ENCODE measurements around the gene LCLAT1.

Gene LCLAT1

GRCh38 chr2:30656079-30656478, 209.0 kb downstream of the LCLAT1 start:
- H3K36me3 ChIP-seq (ENCODE audit: insufficient read depth, insufficient read length, low read length) = no peaks in the 10 kb centered on the region
- no peak for TF ChIP-seq YY1 (IDR thresholded peaks at IDR 0.05; ENCODE audit: insufficient read depth, insufficient read length)
- TF ChIP-seq SUZ12 (IDR thresholded peaks at IDR 0.05; ENCODE audit: extremely low read depth, insufficient read depth, insufficient read length) = no peak
- TF ChIP-seq ZNF274 (IDR thresholded peaks at IDR 0.05; ENCODE audit: low read depth, low read length) = no peak
- peaks cover 16% of the 10 kb centered on the region for H3K27me3 ChIP-seq (ENCODE audit: insufficient read depth, insufficient read length)
- no peak for DNase-seq (ENCODE audit: low read depth, low spot score)
- H3K4me3 ChIP-seq (ENCODE audit: insufficient read length, low read depth) = no peak overlapping the region
- H3K9ac ChIP-seq (ENCODE audit: insufficient read length, low read depth) = no peak overlapping the region
- H3K4me1 ChIP-seq (ENCODE audit: insufficient read depth, insufficient read length) = peaks cover 3% of the 10 kb centered on the region
- no peaks in the 10 kb centered on the region for H3K9me3 ChIP-seq (ENCODE audit: insufficient read depth, low read length)

- Histone ChIP-seq H3K4me1 (ENCODE audit: insufficient read depth, insufficient read length) (peaks cover 4% of the 10 kb centered on the region), H3K9ac (ENCODE audit: insufficient read length, low read depth) (no peak overlapping the region), H3K4me3 (ENCODE audit: insufficient read length, low read depth) (no peak overlapping the region), H3K27me3 (ENCODE audit: insufficient read depth, insufficient read length) (no peaks in the 10 kb centered on the region), H3K9me3 (ENCODE audit: insufficient read depth, low read length) (peaks cover 10% of the 10 kb centered on the region), H3K36me3 (ENCODE audit: insufficient read depth, insufficient read length, low read length) (no peaks in the 10 kb centered on the region)
- no peak for DNase-seq (ENCODE audit: low read depth, low spot score)
- TF ChIP-seq YY1 (IDR thresholded peaks at IDR 0.05; ENCODE audit: insufficient read depth, insufficient read length) (no peak), SUZ12 (IDR thresholded peaks at IDR 0.05; ENCODE audit: extremely low read depth, insufficient read depth, insufficient read length) (no peak), ZNF274 (IDR thresholded peaks at IDR 0.05; ENCODE audit: low read depth, low read length) (no peak)
These were observed 214.4 kb downstream of the LCLAT1 start for GRCh38 chr2:30661173-30662107.

GRCh38 chr2:30662268-30663131, 215.5 kb downstream of the LCLAT1 start:
- TF ChIP-seq ZNF274 (IDR thresholded peaks at IDR 0.05; ENCODE audit: low read depth, low read length) = no peak
- TF ChIP-seq SUZ12 (IDR thresholded peaks at IDR 0.05; ENCODE audit: extremely low read depth, insufficient read depth, insufficient read length) = no peak
- no peak for TF ChIP-seq YY1 (IDR thresholded peaks at IDR 0.05; ENCODE audit: insufficient read depth, insufficient read length)
- DNase-seq (ENCODE audit: low read depth, low spot score) = no peak
- Histone ChIP-seq H3K4me1 (ENCODE audit: insufficient read depth, insufficient read length) (peaks cover 4% of the 10 kb centered on the region), H3K9ac (ENCODE audit: insufficient read length, low read depth) (no peak overlapping the region), H3K36me3 (ENCODE audit: insufficient read depth, insufficient read length, low read length) (no peaks in the 10 kb centered on the region), H3K27me3 (ENCODE audit: insufficient read depth, insufficient read length) (no peaks in the 10 kb centered on the region), H3K4me3 (ENCODE audit: insufficient read length, low read depth) (no peak overlapping the region), H3K9me3 (ENCODE audit: insufficient read depth, low read length) (peaks cover 16% of the 10 kb centered on the region)

- Histone ChIP-seq H3K4me3 (ENCODE audit: insufficient read length, low read depth) (no peak overlapping the region), H3K9ac (ENCODE audit: insufficient read length, low read depth) (no peak overlapping the region), H3K9me3 (ENCODE audit: insufficient read depth, low read length) (peaks cover 16% of the 10 kb centered on the region), H3K27me3 (ENCODE audit: insufficient read depth, insufficient read length) (no peaks in the 10 kb centered on the region), H3K36me3 (ENCODE audit: insufficient read depth, insufficient read length, low read length) (no peaks in the 10 kb centered on the region), H3K4me1 (ENCODE audit: insufficient read depth, insufficient read length) (peaks cover 4% of the 10 kb centered on the region)
- TF ChIP-seq YY1 (IDR thresholded peaks at IDR 0.05; ENCODE audit: insufficient read depth, insufficient read length) (no peak), ZNF274 (IDR thresholded peaks at IDR 0.05; ENCODE audit: low read depth, low read length) (no peak), SUZ12 (IDR thresholded peaks at IDR 0.05; ENCODE audit: extremely low read depth, insufficient read depth, insufficient read length) (no peak)
- DNase-seq (ENCODE audit: low read depth, low spot score) = no peak
These were observed 216.3 kb downstream of the LCLAT1 start for GRCh38 chr2:30663321-30663720.

- Histone ChIP-seq H3K27me3 (ENCODE audit: insufficient read depth, insufficient read length) (no peaks in the 10 kb centered on the region), H3K9ac (ENCODE audit: insufficient read length, low read depth) (no peak overlapping the region), H3K4me3 (ENCODE audit: insufficient read length, low read depth) (no peak overlapping the region), H3K36me3 (ENCODE audit: insufficient read depth, insufficient read length, low read length) (no peaks in the 10 kb centered on the region), H3K9me3 (ENCODE audit: insufficient read depth, low read length) (peaks cover 16% of the 10 kb centered on the region), H3K4me1 (ENCODE audit: insufficient read depth, insufficient read length) (peaks cover 4% of the 10 kb centered on the region)
- DNase-seq (ENCODE audit: low read depth, low spot score) = no peak
- TF ChIP-seq ZNF274 (IDR thresholded peaks at IDR 0.05; ENCODE audit: low read depth, low read length) (no peak), YY1 (IDR thresholded peaks at IDR 0.05; ENCODE audit: insufficient read depth, insufficient read length) (no peak), SUZ12 (IDR thresholded peaks at IDR 0.05; ENCODE audit: extremely low read depth, insufficient read depth, insufficient read length) (no peak)
These were observed 216.8 kb downstream of the LCLAT1 start for GRCh38 chr2:30663806-30664205.

GRCh38 chr2:30664761-30665358, 217.8 kb downstream of the LCLAT1 start:
- no peak for TF ChIP-seq ZNF274 (IDR thresholded peaks at IDR 0.05; ENCODE audit: low read depth, low read length)
- TF ChIP-seq YY1 (IDR thresholded peaks at IDR 0.05; ENCODE audit: insufficient read depth, insufficient read length) = no peak
- TF ChIP-seq SUZ12 (IDR thresholded peaks at IDR 0.05; ENCODE audit: extremely low read depth, insufficient read depth, insufficient read length) = no peak
- H3K4me1 ChIP-seq (ENCODE audit: insufficient read depth, insufficient read length) = peaks cover 4% of the 10 kb centered on the region
- peak; percentile 38 for DNase-seq (ENCODE audit: low read depth, low spot score)
- no peaks in the 10 kb centered on the region for H3K36me3 ChIP-seq (ENCODE audit: insufficient read depth, insufficient read length, low read length)
- peaks cover 20% of the 10 kb centered on the region for H3K9me3 ChIP-seq (ENCODE audit: insufficient read depth, low read length)
- no peak overlapping the region for H3K4me3 ChIP-seq (ENCODE audit: insufficient read length, low read depth)
- no peak overlapping the region for H3K9ac ChIP-seq (ENCODE audit: insufficient read length, low read depth)
- no peaks in the 10 kb centered on the region for H3K27me3 ChIP-seq (ENCODE audit: insufficient read depth, insufficient read length)
